Epithelial cell of esophagus (primary cell): Measurements from ENCODE around the gene GNAI2.

Experiments used
- DNase-seq: peaks from one replicate; pipeline ENCODE4 v3.0.0; 2010; ENCODE audit warnings: low read depth
- H3K4me3 ChIP-seq: 2 replicates; pipeline ENCODE4 v1.5.1; 2011; ENCODE audit warnings: mild to moderate bottlenecking, low read length, control low read depth
- CTCF ChIP-seq: IDR thresholded peaks from 2 replicates; pipeline ENCODE4 v1.5.1; 2011; ENCODE audit warnings: low read depth, mild to moderate bottlenecking, low read length, control low read depth, inconsistent platforms; ENCODE audit not compliant: insufficient read depth; ENCODE audit errors: missing control alignments

GNAI2 gene

GRCh38 chr3:50235716-50236483 lies at the start of gene GNAI2:
GNAI2 (plus strand) TSS chr3:50236204; CDS start chr3:50236336, 132 bp downstream.
- H3K4me3 ChIP-seq, result peak within 1 kb of the TSS; percentile 62
- no peak for TF ChIP-seq CTCF
- DNase-seq, result peak; percentile 99

GRCh38 chr3:50187750-50188149 lies 48.3 kb upstream of the GNAI2 start:
- TF ChIP-seq CTCF, result no peak
- no peak for DNase-seq
- no peak overlapping the region for H3K4me3 ChIP-seq

GRCh38 chr3:50189274-50189673 lies 46.7 kb upstream of the GNAI2 start:
- peak; percentile 78 for DNase-seq
- no peak overlapping the region for H3K4me3 ChIP-seq
- peak; percentile 77 for TF ChIP-seq CTCF

GRCh38 chr3:50189989-50190388 lies 46.0 kb upstream of the GNAI2 start:
- no peak overlapping the region for H3K4me3 ChIP-seq
- DNase-seq, result peak; percentile 41
- no peak for TF ChIP-seq CTCF

GRCh38 chr3:50190936-50191660 lies 44.9 kb upstream of the GNAI2 start, which contains the start of gene GNAT1:
GNAT1 (plus strand) TSS chr3:50191610; CDS start chr3:50191726, 116 bp downstream.
- no peak within 1 kb of the TSS for H3K4me3 ChIP-seq
- no peak for TF ChIP-seq CTCF
- no peak for DNase-seq

GRCh38 chr3:50192124-50192523 lies 43.9 kb upstream of the GNAI2 start:
- no peak overlapping the region for H3K4me3 ChIP-seq
- no peak for DNase-seq
- no peak for TF ChIP-seq CTCF

- peak; percentile 70 for DNase-seq
- peak; percentile 95 for TF ChIP-seq CTCF
- H3K4me3 ChIP-seq, result no peak overlapping the region
Observed at GRCh38 chr3:50192689-50193141, 43.3 kb upstream of the GNAI2 start.
